ENCODE results near the gene PHACTR1.

PHACTR1 gene

GRCh38 chr6:12976366-12976765, 259.8 kb downstream of the PHACTR1 start:
- in situ Hi-C loops (cut with HindIII; ENCODE audit: low sequenced_read_pairs) = no loop called here

- in situ Hi-C loops (cut with HindIII; ENCODE audit: low sequenced_read_pairs) = no loop called here
These were observed 260.6 kb downstream of the PHACTR1 start for GRCh38 chr6:12977206-12977605.

GRCh38 chr6:12977806-12978205, 261.2 kb downstream of the PHACTR1 start:
- in situ Hi-C loops (cut with HindIII; ENCODE audit: low sequenced_read_pairs) = no loop called here

- in situ Hi-C loops (cut with HindIII; ENCODE audit: low sequenced_read_pairs) = no loop called here
These were observed 264.2 kb downstream of the PHACTR1 start for GRCh38 chr6:12980741-12981140.

GRCh38 chr6:12984776-12985175, 268.2 kb downstream of the PHACTR1 start:
- in situ Hi-C loops (cut with HindIII; ENCODE audit: low sequenced_read_pairs) = no loop called here

- in situ Hi-C loops (cut with HindIII; ENCODE audit: low sequenced_read_pairs) = no loop called here
These were observed 271.2 kb downstream of the PHACTR1 start for GRCh38 chr6:12987783-12988182.

GRCh38 chr6:12990162-12990561, 273.6 kb downstream of the PHACTR1 start:
- in situ Hi-C loops (cut with HindIII; ENCODE audit: low sequenced_read_pairs) = no loop called here

GRCh38 chr6:12991435-12991834, 274.9 kb downstream of the PHACTR1 start:
- in situ Hi-C loops (cut with HindIII; ENCODE audit: low sequenced_read_pairs) = no loop called here

GRCh38 chr6:12992770-12993169, 276.2 kb downstream of the PHACTR1 start:
- in situ Hi-C loops (cut with HindIII; ENCODE audit: low sequenced_read_pairs) = no loop called here

- in situ Hi-C loops (cut with HindIII; ENCODE audit: low sequenced_read_pairs) = no loop called here
These were observed 276.8 kb downstream of the PHACTR1 start for GRCh38 chr6:12993283-12993898.

- in situ Hi-C loops (cut with HindIII; ENCODE audit: low sequenced_read_pairs) = no loop called here
These were observed 278.9 kb downstream of the PHACTR1 start for GRCh38 chr6:12995419-12995818.

- in situ Hi-C loops (cut with HindIII; ENCODE audit: low sequenced_read_pairs) = no loop called here
These were observed 284.0 kb downstream of the PHACTR1 start for GRCh38 chr6:13000537-13000936.

GRCh38 chr6:13001927-13002326, 285.4 kb downstream of the PHACTR1 start:
- in situ Hi-C loops (cut with HindIII; ENCODE audit: low sequenced_read_pairs) = no loop called here

GRCh38 chr6:13004601-13005000, 288.0 kb downstream of the PHACTR1 start:
- in situ Hi-C loops (cut with HindIII; ENCODE audit: low sequenced_read_pairs) = no loop called here

GRCh38 chr6:13005994-13006393, 289.4 kb downstream of the PHACTR1 start:
- in situ Hi-C loops (cut with HindIII; ENCODE audit: low sequenced_read_pairs) = no loop called here

- in situ Hi-C loops (cut with HindIII; ENCODE audit: low sequenced_read_pairs) = no loop called here
These were observed 290.2 kb downstream of the PHACTR1 start for GRCh38 chr6:13006578-13007300.

- in situ Hi-C loops (cut with HindIII; ENCODE audit: low sequenced_read_pairs) = no loop called here
These were observed 291.2 kb downstream of the PHACTR1 start for GRCh38 chr6:13007744-13008143.

GRCh38 chr6:13009031-13009430, 292.5 kb downstream of the PHACTR1 start:
- in situ Hi-C loops (cut with HindIII; ENCODE audit: low sequenced_read_pairs) = no loop called here

GRCh38 chr6:13009461-13009860, 292.9 kb downstream of the PHACTR1 start:
- in situ Hi-C loops (cut with HindIII; ENCODE audit: low sequenced_read_pairs) = no loop called here

- in situ Hi-C loops (cut with HindIII; ENCODE audit: low sequenced_read_pairs) = loop anchor here (10.0 kb wide), 1 partner anchor 53 kb away; no protein-coding TSS in a partner anchor
These were observed 295.1 kb downstream of the PHACTR1 start for GRCh38 chr6:13011612-13012146.

- in situ Hi-C loops (cut with HindIII; ENCODE audit: low sequenced_read_pairs) = loop anchor here (10.0 kb wide), 1 partner anchor 53 kb away; no protein-coding TSS in a partner anchor
These were observed 295.7 kb downstream of the PHACTR1 start for GRCh38 chr6:13012296-13012695.

Data from DLD1 (cell line).